Measurements from ENCODE around the gene SGSM2.
"Not testable (repeated sequence)": the region's sequence is repeated elsewhere in the genome, so short reads cannot be mapped to it uniquely, and the experiment has no call there.

SGSM2 gene, protein sequence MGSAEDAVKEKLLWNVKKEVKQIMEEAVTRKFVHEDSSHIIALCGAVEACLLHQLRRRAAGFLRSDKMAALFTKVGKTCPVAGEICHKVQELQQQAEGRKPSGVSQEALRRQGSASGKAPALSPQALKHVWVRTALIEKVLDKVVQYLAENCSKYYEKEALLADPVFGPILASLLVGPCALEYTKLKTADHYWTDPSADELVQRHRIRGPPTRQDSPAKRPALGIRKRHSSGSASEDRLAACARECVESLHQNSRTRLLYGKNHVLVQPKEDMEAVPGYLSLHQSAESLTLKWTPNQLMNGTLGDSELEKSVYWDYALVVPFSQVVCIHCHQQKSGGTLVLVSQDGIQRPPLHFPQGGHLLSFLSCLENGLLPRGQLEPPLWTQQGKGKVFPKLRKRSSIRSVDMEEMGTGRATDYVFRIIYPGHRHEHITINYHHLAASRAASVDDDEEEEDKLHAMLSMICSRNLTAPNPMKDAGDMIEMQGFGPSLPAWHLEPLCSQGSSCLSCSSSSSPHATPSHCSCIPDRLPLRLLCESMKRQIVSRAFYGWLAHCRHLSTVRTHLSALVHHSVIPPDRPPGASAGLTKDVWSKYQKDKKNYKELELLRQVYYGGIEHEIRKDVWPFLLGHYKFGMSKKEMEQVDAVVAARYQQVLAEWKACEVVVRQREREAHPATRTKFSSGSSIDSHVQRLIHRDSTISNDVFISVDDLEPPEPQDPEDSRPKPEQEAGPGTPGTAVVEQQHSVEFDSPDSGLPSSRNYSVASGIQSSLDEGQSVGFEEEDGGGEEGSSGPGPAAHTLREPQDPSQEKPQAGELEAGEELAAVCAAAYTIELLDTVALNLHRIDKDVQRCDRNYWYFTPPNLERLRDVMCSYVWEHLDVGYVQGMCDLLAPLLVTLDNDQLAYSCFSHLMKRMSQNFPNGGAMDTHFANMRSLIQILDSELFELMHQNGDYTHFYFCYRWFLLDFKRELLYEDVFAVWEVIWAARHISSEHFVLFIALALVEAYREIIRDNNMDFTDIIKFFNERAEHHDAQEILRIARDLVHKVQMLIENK

DNA sequence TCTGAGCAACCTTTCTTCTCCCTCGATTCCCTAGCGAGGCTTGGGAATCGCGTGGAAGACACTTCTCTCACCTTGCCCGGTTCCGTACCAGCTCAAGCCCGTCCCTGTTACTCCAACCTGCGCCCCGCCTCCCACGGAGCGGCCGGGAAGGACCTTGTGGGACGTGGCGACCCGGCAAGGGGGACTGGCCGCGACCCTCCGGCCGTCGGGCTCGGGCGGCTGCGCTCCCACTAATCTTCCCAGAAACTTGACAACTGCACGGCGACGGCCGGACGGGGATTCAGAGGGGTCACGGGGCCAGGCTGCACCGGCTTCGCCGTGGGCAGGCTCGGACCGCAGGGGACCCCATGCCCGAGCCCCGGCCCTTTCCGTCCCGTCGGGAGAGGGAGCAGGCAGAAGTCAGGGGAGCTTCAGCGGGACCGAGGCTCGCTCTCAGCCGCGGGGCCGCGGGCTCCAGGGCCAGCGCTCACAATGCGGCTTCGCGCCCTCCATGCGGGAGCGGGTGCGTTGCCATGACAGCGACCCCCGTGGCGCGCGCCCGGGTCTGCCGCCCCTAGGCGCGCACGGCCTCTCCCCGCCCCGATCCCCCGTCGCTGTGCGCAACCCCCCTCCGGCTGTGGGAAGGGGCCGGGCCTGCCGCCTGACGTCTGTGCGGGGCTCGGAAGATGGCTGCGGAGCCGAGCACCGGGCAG lies at the start of gene SGSM2:
SGSM2 (plus strand) TSS at position 650 of the 692 bp plus-strand sequence. CDS start 188 bp downstream, outside the sequence.
- DNase-seq = peak; percentile 32

DNA sequence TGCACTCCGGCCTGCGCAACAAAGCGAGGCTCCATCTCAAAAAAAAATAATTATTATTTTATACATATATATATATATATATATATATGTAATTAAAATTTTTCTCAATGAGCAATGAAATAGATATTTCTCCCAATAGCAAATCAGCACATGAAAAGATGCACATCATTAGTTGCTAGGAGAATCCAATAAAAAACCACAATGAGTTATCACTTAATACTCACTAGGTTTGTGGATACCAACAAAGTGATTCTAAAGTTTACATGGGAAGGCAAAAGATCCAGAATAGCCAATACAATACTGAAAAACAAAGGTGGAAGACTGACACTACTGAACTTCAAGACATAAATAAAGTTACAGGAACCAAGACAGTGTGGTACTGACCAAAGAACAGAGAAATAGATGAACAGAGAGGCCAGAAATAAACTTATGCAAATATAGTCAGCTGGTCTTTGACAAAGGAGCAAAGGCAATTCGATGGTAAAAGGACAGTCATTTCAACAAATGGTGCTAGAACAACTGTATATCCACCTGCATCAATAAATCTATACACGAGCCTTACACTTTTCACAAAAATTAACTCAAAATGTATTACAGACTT lies 47.3 kb upstream of the SGSM2 start:
- DNase-seq = no peak

DNA sequence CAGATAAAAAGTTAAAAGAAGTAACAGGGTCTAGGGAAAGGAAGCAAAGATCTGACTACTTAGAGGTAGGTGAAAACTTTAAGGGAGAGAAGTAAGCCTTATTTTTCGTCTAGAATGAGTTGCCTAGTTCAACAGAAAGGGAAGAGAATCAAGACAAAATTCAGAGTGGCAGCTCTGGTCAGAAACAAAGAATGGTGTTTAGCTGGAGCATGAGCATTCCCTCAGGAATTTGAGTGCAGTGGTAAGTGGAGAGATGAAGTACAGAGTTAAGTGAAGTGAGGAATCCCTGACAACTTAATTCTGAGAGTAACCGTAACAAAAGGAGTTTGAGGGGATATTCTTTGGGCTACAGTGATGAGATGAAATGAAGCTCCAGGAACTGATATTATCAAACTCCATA lies 45.2 kb upstream of the SGSM2 start:
- DNase-seq = no peak

DNA sequence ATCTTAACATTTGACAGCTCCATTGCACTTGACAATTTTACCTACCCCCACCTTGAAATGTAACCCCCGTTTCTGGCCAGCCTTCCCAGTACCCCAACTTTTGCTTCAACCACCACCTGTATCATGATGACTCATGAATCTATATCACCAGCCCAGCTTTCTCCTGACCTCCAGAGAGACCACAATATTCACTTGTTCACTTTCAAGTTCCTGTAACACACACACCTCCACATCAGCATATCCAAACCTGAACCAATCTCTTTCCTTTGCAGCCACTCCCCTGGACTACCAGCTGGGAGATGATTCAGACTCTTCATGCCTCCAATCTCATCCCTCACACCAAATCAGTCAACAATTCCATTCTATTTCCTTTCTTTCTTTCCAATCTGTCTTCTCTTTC lies 41.7 kb upstream of the SGSM2 start:
- DNase-seq = no peak

DNA sequence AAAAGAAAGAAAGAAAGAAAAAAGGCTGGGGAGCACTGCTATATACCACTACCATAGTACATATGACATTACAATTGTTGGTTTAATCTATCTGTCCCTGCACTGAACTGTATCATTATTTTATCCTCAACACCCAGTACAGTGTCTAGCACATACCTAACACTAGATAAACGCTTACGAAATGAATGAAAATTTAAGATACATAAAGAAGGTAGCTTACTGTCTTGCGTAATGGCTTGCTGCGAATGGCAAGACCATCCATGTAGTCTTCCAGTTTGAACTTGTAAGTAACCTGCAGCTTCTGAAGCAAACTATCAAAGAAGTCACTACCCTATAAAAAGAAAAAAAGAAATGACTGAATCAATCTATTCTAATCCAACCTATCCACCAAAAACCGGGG lies 40.3 kb upstream of the SGSM2 start:
- DNase-seq = no peak

DNA sequence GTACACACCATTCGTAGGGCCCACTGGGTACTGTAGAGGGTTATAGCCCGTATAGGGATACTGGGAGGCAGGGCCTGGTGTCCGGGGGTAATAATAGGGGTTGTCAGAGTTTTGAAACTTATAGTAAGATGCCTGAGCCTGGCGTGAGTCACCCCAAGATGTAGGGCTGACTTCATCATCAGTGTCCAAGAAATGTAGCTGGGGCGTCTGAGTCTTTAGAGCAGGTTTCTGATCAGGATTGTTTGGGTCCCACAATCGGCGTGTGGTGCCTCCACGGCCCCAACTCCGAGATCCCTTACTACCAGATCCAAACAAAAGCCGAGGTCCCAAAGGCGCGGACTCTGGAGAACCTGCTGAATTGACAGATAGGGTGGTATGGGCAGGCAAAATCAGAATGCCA lies 38.2 kb upstream of the SGSM2 start:
- DNase-seq = no peak

DNA sequence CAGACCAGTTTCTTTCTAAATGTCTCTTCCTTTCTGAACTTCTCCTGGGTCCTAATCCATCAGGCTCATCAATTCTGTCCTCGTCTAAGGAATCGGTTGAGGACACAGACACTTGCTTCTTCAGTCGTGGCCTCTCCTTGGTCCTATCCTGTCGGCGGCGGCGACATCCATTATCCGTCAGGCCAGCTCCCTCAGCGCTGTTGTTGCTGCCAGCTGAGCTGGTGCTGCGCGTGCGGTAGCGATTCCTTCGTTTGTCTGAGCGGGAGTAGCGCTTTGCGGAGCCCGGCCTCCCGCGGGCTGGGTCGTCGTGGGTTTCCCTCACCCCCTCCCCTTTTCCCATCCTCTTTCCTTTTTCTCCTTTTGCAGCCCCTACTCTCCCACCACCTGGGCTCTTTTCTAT lies 37.5 kb upstream of the SGSM2 start:
- no peak for DNase-seq

DNA sequence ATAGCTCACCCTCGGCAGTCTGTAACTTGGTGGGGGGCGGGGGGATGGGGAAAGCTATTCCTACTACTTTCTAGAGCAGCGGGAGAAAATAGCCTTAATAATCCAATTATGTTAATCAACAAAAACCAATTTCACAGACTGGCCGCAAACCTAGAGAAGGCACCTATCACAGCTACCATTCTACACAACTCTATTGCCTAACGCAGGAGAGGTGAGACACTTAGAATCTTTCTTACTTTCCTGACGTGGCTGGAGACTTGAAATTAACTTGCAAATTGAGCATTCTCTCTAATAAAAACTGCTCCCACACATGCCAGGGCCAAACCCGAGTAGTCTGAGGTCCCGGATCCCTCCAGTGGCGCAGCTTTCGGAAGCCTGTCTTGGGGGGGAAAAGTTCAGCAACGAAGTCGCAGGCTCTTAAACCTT lies 34.5 kb upstream of the SGSM2 start:
- no peak for DNase-seq

DNA sequence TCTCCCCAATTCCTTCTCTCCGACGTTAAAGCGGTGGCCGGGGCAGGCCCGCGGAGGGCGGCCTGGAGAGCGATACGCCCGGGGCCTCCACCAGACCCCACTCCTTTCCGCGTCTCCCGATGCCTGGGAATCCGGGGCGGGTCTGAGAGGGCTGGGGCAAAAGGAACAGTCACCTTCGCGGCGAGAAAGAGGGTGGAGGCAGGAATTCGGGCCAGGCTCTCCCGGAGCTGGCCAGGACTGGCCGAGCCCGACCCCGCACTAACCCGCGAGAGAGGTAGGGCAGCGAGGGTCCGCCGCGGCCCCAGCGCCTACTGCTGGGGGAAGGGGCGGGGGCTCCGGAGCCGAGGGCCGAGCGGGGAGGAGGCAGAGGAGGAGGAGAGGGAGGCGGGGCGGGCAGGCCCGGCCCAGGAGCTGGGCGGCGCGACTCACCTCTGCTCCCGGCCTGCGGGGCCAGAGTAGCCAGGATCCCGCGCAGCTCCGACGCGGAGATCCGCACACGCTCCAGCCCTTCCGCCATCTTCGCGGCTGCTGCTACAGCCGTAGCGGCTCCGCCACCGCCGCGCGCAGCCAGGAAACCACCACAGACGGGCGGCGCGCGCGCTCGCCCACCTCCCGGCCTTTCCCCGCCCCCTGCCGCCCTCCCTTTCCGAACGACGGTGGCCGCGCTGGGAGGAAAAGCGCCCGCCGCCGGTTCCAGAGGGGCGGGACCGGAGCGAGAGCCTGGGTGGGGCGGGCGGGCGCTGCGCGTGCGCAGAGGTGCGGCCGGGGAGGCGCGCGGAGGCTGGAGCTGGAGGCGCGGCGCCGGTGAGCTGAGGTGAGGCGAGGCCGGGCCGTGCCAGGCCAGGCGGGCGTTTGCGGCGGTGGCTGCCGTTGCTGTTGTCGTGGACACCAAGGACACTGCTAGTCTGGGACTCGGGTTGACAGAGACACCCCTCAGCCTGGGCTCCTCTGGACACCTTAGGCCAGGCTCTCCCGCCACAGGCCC lies 33.8 kb upstream of the SGSM2 start, which contains the start of the genes SMG6 and SRR:
SMG6 (minus strand) TSS at position 582 of the 985 bp plus-strand sequence; CDS start at position 517, 65 bp downstream.
SRR (plus strand) TSS at position 747 of the 985 bp plus-strand sequence. CDS start 11,611 bp downstream, outside the sequence.
- peak; percentile 68 for DNase-seq

DNA sequence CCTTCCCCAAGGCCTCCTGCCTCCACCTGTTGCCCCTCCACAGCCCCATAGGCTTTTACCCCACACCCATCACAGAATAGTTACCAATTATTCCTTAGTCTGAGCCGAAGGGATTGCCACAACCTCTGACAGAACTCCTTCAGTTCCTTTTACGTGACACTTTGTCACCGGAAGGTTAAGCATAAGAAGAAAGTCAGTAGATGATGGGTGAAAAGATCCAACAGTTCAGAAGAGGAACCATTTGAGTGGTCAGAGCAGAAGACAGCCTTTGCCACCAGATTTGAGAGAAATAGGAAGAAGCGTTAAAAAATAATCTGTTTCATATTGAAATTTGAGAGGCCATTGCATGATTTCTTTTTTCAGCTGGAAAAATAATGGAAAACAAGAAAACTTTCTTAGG lies 32.4 kb upstream of the SGSM2 start:
- no peak for DNase-seq

DNA sequence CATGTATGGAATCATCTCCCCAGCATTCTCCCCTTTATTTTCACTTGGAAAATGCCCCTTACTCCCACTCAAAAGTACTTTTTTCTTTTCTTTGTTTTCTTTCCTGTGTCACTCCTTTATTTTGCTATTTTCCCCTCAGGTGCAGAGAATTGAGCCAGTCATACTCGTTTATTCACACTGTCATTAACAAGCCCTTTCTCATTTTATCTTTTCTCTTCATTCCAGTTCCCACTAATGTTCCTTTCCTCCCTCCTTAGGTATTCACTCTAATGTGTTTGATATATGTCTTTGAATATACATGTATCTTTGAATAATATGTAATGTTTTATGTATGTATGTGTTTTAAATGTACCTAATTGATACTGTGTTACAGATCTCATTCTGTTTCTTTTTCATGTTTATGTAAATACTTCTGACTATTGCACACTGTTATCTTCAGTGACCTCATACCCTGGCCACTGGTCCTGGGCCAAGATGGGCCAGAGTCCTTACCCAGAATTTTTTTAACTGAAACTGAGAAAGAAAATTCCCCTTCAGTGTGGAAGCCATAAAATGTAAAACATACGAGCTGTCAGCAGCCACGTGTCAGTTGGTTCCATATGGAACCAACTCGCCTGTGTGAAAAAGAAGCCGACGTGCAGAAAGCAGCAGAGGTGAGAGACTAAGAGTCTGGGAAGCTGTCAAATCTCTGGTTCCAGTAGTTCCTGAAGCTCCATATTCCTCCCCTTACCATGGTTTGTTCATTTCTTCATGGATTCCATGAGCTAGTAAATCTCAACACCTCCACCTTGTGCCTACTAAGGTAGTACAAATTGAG lies 27.8 kb upstream of the SGSM2 start:
- DNase-seq = no peak

DNA sequence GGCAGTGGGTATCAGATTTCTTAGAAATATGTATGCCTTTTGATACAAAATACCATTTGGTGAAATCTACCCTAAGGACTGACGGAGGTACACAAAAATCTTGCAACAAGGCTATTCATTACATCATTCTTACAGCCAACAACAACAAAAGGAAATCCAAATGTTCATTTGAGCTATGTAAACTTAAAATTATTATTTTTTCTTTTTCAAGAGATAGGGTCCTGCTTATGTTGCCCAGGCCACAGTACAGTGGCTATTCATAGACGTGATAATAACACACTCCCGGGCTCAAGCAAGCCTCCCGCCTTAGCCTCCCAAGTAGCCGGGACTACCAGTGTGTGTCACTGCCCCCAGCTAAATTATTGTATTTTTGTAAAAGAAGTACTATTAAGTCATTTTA lies 24.6 kb upstream of the SGSM2 start:
- DNase-seq = no peak

DNA sequence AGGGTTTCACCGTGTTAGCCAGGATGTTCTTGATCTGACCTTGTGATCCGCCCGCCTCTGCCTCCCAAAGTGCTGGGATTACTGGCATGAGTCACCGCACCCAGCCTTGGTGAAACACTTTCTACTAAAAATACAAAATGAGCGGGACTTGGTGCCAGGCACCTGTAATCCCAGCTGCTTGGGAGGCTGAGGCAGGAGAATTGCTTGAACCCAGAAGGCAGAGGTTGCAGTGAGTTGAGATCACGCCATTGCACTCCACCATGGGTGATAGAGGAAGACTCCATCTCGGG lies 20.4 kb upstream of the SGSM2 start:
- not testable (repeated sequence) for DNase-seq

DNA sequence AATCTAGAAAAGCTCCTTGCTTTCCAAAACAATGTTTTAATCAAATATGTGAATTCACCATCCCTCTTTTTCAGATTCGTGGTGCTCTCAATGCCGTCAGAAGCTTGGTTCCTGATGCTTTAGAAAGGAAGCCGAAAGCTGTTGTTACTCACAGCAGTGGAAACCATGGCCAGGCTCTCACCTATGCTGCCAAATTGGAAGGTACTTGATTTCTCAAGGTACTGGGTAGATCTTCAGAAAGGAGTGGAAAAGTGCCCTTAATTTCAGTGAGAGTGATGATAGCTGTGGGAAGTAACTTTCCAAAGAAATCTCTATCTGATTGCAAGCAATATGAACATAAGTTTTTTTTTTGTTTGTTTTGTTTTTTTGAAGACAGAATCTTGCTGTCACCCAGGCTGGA lies 19.5 kb upstream of the SGSM2 start:
- no peak for DNase-seq

DNA sequence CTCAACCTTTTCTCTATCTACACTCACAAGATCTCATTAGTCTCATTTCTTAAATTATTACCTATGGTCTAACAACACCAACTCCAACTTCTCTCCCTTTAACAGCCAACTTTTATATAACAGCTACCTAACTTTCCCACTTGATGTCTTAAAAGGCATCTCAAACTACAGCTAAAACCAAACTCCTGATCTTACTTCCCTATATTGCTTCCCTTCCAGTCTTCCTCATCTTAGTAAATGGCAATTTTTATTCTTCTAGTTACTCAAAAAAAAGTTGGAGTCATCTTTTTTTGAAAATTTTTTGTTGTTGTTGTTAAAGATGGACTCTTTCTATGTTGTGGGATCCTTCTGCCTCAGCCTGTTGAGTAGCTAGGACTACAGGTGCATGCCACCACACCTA lies 18.2 kb upstream of the SGSM2 start:
- DNase-seq = no peak

DNA sequence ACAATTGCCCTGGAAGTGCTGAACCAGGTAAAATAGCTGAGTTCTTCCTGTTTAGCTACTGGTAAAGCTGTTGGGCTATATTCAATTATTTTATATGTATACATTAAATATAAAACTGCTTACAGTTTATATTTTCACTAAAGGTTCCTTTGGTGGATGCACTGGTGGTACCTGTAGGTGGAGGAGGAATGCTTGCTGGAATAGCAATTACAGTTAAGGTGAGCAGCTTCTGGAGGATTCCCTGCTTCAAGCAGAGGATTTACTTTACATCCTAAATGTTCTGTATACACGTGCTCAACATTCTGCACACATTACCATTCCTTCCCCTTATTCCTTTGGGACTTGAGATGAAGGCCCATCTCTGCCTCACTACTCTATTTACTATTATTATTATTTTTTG lies 15.9 kb upstream of the SGSM2 start:
- DNase-seq = no peak

DNA sequence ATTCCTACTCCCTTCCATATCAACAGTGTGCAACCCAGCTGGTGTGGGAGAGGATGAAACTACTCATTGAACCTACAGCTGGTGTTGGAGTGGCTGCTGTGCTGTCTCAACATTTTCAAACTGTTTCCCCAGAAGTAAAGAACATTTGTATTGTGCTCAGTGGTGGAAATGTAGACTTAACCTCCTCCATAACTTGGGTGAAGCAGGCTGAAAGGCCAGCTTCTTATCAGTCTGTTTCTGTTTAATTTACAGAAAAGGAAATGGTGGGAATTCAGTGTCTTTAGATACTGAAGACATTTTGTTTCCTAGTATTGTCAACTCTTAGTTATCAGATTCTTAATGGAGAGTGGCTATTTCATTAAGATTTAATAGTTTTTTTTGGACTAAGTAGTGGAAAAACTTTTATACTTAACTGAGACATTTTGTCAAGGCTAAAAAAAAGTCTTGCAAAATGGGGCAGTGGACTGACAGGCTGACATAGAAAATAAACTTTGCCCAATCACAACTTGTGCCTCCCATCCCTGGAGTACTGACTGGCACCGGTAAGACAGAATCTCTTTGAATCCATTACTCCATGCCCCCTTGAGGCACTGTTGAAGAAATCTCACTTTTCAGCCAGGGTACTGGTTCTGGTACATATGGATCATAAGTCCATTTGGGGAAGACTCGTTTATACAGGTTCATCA lies 13.5 kb upstream of the SGSM2 start:
- DNase-seq = no peak

DNA sequence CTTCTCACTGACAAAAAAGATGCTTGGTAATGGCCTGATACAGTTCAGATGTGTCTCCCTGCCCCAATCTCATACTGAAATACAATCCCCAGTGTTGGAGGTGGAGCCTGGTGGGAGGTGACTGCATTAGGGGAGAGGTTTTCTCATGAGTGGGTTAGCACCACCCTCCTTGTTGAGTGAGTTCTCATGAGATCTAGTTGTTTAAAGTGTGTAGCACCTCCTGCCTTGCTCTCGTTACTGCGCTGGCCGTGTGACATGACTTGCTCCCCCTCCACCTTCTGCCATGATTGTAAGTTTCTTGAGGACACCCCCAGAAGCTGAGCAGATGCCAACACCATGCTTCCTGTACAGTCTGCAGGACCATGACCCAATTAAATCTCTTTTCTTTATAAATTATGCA lies 6.0 kb upstream of the SGSM2 start:
- no peak for DNase-seq

DNA sequence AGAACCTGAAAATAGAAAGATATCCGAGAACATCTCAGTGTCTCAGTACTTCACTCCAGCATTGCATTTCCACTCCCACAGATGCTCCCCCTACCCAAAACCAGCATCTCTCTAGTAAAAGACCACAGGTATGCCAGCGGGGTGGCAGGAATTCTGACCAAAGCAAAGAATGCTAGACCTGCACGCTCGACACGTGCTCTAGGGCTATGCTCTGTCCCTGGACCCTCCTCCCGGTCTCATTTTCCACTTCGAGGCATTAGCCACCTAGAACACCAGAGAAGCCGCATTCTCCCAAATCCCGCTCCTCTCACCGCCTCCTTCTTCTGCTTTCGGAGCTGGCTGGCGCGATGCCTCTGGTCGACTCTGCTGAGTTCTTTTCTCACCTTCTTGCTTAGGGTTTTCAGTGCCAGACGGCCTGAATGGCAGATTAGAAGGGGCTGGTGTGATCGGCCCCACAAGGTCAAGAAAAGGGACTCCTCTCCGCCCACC lies 1.5 kb upstream of the SGSM2 start:
- DNase-seq = no peak
